Adipocyte (in vitro differentiated cells): ENCODE results near the gene STK39.

Source experiments
- DNase-seq: peaks from one replicate; pipeline ENCODE4 v3.0.0-alpha.2; 2015; ENCODE audit warnings: low read depth
- H3K27me3 ChIP-seq: replicated peaks from 2 replicates; pipeline ENCODE4 v1.7.0; 2013; ENCODE audit warnings: mild to moderate bottlenecking, low read length, moderate library complexity; ENCODE audit not compliant: control insufficient read depth, insufficient read depth
- H3K36me3 ChIP-seq: 2 replicates; pipeline ENCODE4 v1.7.0; 2013; ENCODE audit warnings: low read length, mild to moderate bottlenecking, moderate library complexity; ENCODE audit not compliant: control insufficient read depth, insufficient read depth, severe bottlenecking
- H3K4me1 ChIP-seq: 2 replicates; pipeline ENCODE4 v1.7.0; 2013; ENCODE audit warnings: mild to moderate bottlenecking, low read length, moderate library complexity; ENCODE audit not compliant: control insufficient read depth, insufficient read depth
- H3K4me3 ChIP-seq: 2 replicates; pipeline ENCODE4 v1.7.0; 2013; ENCODE audit warnings: mild to moderate bottlenecking, low read length, moderate library complexity
- H3K9ac ChIP-seq: 2 replicates; pipeline ENCODE4 v1.7.0; 2013; ENCODE audit warnings: mild to moderate bottlenecking, low read length, moderate library complexity
- H3K9me3 ChIP-seq: 2 replicates; pipeline ENCODE4 v1.7.0; 2013; ENCODE audit warnings: mild to moderate bottlenecking, low read length, moderate library complexity; ENCODE audit not compliant: control insufficient read depth

The STK39 gene

GRCh38 chr2:168220965-168221819, 26.2 kb downstream of the STK39 start:
- no peak for DNase-seq
- H3K4me1 ChIP-seq, result peaks cover 8% of the 10 kb centered on the region
- H3K9me3 ChIP-seq, result no peaks in the 10 kb centered on the region
- no peaks in the 10 kb centered on the region for H3K27me3 ChIP-seq
- no peak overlapping the region for H3K9ac ChIP-seq
- H3K36me3 ChIP-seq, result no peaks in the 10 kb centered on the region
- no peak overlapping the region for H3K4me3 ChIP-seq

- H3K9me3 ChIP-seq, result no peaks in the 10 kb centered on the region
- no peak for DNase-seq
- no peaks in the 10 kb centered on the region for H3K36me3 ChIP-seq
- peaks cover 16% of the 10 kb centered on the region for H3K4me1 ChIP-seq
- H3K4me3 ChIP-seq, result no peak overlapping the region
- H3K9ac ChIP-seq, result no peak overlapping the region
- no peaks in the 10 kb centered on the region for H3K27me3 ChIP-seq
Measured at GRCh38 chr2:168217920-168218319, 29.5 kb downstream of the STK39 start.

GRCh38 chr2:168216351-168217005, 30.9 kb downstream of the STK39 start:
- H3K9ac ChIP-seq, result no peak overlapping the region
- H3K9me3 ChIP-seq, result no peaks in the 10 kb centered on the region
- DNase-seq, result no peak
- H3K4me1 ChIP-seq, result peaks cover 19% of the 10 kb centered on the region
- H3K36me3 ChIP-seq, result no peaks in the 10 kb centered on the region
- no peaks in the 10 kb centered on the region for H3K27me3 ChIP-seq
- no peak overlapping the region for H3K4me3 ChIP-seq

GRCh38 chr2:168215813-168216212, 31.6 kb downstream of the STK39 start:
- H3K27me3 ChIP-seq, result no peaks in the 10 kb centered on the region
- H3K9me3 ChIP-seq, result no peaks in the 10 kb centered on the region
- DNase-seq, result no peak
- H3K36me3 ChIP-seq, result no peaks in the 10 kb centered on the region
- no peak overlapping the region for H3K4me3 ChIP-seq
- no peak overlapping the region for H3K9ac ChIP-seq
- peaks cover 22% of the 10 kb centered on the region for H3K4me1 ChIP-seq

GRCh38 chr2:168212866-168213265, 34.5 kb downstream of the STK39 start:
- H3K27me3 ChIP-seq, result no peaks in the 10 kb centered on the region
- no peak overlapping the region for H3K4me3 ChIP-seq
- no peaks in the 10 kb centered on the region for H3K9me3 ChIP-seq
- no peak overlapping the region for H3K9ac ChIP-seq
- no peaks in the 10 kb centered on the region for H3K36me3 ChIP-seq
- DNase-seq, result no peak
- peaks cover 29% of the 10 kb centered on the region for H3K4me1 ChIP-seq

GRCh38 chr2:168212167-168212566, 35.2 kb downstream of the STK39 start:
- Histone ChIP-seq H3K27me3 (no peaks in the 10 kb centered on the region), H3K9ac (no peak overlapping the region), H3K36me3 (no peaks in the 10 kb centered on the region), H3K9me3 (no peaks in the 10 kb centered on the region), H3K4me3 (no peak overlapping the region), H3K4me1 (peaks cover 29% of the 10 kb centered on the region)
- no peak for DNase-seq

GRCh38 chr2:168211664-168212163, 35.7 kb downstream of the STK39 start:
- no peaks in the 10 kb centered on the region for H3K9me3 ChIP-seq
- H3K9ac ChIP-seq, result no peak overlapping the region
- peaks cover 29% of the 10 kb centered on the region for H3K4me1 ChIP-seq
- no peak for DNase-seq
- no peak overlapping the region for H3K4me3 ChIP-seq
- H3K27me3 ChIP-seq, result no peaks in the 10 kb centered on the region
- H3K36me3 ChIP-seq, result no peaks in the 10 kb centered on the region

- H3K4me1 ChIP-seq, result peaks cover 23% of the 10 kb centered on the region
- H3K9me3 ChIP-seq, result no peaks in the 10 kb centered on the region
- peak overlapping the region; percentile 77 for H3K4me3 ChIP-seq
- peak; percentile 77 for DNase-seq
- no peaks in the 10 kb centered on the region for H3K36me3 ChIP-seq
- no peaks in the 10 kb centered on the region for H3K27me3 ChIP-seq
- peak overlapping the region; percentile 43 for H3K9ac ChIP-seq
Measured at GRCh38 chr2:168210895-168211570, 36.4 kb downstream of the STK39 start.

GRCh38 chr2:168210216-168210894, 37.0 kb downstream of the STK39 start:
- H3K27me3 ChIP-seq, result no peaks in the 10 kb centered on the region
- no peaks in the 10 kb centered on the region for H3K9me3 ChIP-seq
- no peak for DNase-seq
- no peaks in the 10 kb centered on the region for H3K36me3 ChIP-seq
- peak overlapping the region; percentile 77 for H3K4me3 ChIP-seq
- H3K9ac ChIP-seq, result peak overlapping the region; percentile 43
- peaks cover 17% of the 10 kb centered on the region for H3K4me1 ChIP-seq

GRCh38 chr2:168208652-168209051, 38.7 kb downstream of the STK39 start:
- H3K9ac ChIP-seq, result no peak overlapping the region
- DNase-seq, result no peak
- no peaks in the 10 kb centered on the region for H3K9me3 ChIP-seq
- peaks cover 17% of the 10 kb centered on the region for H3K4me1 ChIP-seq
- H3K36me3 ChIP-seq, result no peaks in the 10 kb centered on the region
- no peaks in the 10 kb centered on the region for H3K27me3 ChIP-seq
- H3K4me3 ChIP-seq, result no peak overlapping the region

GRCh38 chr2:168207851-168208250, 39.5 kb downstream of the STK39 start:
- no peaks in the 10 kb centered on the region for H3K27me3 ChIP-seq
- H3K4me3 ChIP-seq, result no peak overlapping the region
- no peaks in the 10 kb centered on the region for H3K36me3 ChIP-seq
- H3K4me1 ChIP-seq, result peaks cover 17% of the 10 kb centered on the region
- no peaks in the 10 kb centered on the region for H3K9me3 ChIP-seq
- no peak overlapping the region for H3K9ac ChIP-seq
- no peak for DNase-seq
